ENCODE measurements around the gene KRTAP10-3.

KRTAP10-3 gene

GRCh38 chr21:44544566-44544965, 14.0 kb downstream of the KRTAP10-3 start:
- DNase-seq: no peak

GRCh38 chr21:44542716-44543115, 15.9 kb downstream of the KRTAP10-3 start:
- DNase-seq: no peak

GRCh38 chr21:44540741-44541288, 17.8 kb downstream of the KRTAP10-3 start:
- no peak for DNase-seq

- DNase-seq: no peak
Observed at GRCh38 chr21:44539991-44540666, 18.5 kb downstream of the KRTAP10-3 start, which contains the start of gene KRTAP10-1. Gene KRTAP10-1, minus strand, starts transcription at chr21:44540195. Its CDS starts 45 bp downstream, at chr21:44540150.

DNA sequence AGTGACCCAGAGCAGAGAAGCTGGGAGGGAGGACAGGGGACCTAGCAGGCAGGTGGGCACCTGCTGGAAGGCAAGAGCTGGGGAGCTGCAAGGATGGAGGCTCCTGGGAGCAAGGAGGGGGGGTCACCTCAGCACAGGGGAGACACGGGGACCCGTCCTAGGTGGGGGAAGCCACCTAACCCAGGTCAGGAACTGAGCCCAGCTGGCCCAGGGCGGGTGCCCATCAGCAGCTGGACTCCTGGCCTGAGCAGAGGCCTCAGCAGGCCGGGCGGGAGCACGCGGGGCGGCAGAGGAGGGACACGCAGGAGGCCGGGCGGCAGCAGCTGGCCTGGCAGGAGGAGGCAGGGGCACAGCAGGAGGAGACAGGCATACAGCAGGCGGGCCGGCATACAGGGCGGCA, 19.5 kb downstream of the KRTAP10-3 start:
- no peak for DNase-seq

DNA sequence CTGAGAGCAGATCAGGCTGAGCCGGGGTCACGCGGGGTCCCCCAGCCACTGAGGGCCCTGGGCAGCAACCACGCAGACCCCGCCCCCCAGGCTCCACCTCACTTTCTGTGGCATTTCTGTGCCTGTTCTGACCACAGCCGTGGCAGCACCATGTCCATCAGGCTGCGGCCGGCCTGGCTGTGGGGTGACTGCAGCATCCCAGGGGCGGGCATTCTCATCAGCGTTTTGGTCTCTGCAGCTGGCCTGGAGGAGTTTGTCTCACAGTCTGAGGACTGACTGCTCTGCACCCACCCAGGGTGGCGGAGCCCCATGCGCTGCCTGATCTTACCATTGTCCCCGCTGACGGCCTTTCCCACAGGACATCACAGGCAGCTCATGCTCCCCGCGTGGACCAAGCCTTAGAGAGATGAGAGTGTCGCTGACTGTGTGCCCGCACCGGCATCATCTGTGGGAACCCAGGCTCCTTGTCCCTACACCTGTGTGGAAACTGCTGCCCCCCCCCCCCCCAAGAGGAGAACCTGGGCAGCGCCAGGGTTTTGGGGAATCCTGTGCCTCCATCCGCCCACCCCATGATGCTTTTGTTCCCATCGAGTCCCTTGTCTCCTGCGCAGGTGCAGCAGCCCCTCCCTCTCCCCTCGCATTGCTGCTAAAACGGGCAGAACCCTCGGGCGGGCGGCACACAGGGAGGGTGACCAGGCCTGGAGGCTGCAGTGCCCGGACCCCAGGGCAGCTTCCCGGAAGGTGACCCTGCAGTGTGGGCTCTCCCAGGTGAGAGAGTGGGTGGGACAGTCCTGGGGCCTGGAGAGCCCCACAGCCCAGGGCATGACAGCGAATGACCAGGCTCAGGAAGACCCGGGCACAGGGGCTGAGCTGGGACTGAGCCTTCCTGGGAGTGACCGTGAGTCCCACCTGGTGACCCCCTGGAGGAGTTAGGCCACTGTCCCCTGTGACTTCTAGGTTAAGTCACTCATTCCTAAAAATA, 20.4 kb downstream of the KRTAP10-3 start:
- DNase-seq: no peak

DNA sequence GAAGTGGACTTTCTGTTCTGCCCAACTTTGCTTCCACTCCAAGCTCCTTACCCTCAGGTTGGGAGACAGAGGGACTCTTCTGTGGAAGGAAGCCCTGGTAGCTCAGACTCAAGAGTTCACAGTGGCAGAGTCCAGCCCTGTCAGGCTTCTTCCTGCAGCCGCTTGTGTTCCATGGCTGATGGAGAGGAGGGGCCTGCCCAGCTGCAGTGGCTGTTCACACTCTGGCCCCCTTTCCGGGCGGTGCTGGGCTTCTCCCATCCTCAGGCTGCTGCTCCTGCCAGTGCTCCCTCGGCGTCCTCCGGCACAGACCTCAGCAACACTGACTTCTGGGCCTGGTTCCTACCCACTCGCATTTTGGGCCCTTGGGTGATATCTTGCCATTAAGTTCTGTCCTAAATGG, 22.6 kb downstream of the KRTAP10-3 start:
- DNase-seq: no peak

GRCh38 chr21:44534688-44535087, 23.9 kb downstream of the KRTAP10-3 start:
- DNase-seq: no peak

- DNase-seq: no peak
Observed at GRCh38 chr21:44533891-44534627, 24.5 kb downstream of the KRTAP10-3 start.

- no peak for DNase-seq
Observed at GRCh38 chr21:44533121-44533890, 25.3 kb downstream of the KRTAP10-3 start.

- no peak for DNase-seq
Observed at GRCh38 chr21:44532712-44533111, 25.9 kb downstream of the KRTAP10-3 start.

DNA sequence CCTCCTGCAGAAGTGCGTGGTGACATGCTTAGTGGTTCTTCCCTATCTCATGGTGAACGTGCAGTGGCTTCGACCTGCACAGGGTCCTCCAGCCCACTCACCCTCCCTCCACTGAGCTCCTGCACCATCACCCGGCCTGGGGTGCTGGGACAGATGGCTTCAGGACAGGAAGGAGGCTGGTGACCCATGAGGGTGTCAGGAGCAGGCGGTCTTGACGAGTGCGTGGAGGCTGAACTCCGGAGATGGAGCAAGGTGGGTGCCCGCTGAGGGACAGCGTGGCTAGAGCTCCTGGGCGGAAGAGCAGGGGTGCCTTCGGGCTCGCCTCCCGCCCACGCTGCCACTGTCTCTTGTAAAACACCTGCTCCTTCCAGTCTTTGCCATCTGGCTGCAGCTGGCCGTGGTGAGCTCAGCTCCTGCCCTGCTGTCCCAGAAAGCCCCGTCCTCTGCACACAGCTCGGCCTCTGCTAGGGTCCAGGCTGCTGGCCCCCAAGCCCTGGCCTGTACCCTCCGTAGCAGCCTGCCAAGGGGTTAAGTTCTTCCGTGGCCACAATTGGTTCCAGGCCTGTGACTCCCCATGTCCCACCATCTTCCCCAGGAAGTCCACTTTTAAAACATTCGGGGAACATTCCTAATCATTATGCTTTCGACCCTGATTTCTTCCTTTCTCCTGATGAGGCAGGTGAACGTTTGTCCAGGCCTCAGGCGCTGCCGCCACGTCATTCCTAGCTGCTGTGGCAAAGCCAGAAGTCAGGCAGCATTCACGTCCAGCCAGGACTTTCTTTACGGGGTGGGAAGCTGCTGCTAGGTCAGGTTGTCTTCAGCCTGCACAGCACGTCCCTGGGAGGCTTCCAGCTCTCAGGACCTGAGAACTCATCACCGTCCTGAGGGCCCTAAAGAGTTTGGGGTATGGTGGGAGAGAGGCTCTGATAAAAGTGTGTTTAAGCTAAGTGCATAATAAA, 26.7 kb downstream of the KRTAP10-3 start:
- DNase-seq: no peak

- DNase-seq: no peak
Observed at GRCh38 chr21:44530903-44531605, 27.5 kb downstream of the KRTAP10-3 start.

DNA sequence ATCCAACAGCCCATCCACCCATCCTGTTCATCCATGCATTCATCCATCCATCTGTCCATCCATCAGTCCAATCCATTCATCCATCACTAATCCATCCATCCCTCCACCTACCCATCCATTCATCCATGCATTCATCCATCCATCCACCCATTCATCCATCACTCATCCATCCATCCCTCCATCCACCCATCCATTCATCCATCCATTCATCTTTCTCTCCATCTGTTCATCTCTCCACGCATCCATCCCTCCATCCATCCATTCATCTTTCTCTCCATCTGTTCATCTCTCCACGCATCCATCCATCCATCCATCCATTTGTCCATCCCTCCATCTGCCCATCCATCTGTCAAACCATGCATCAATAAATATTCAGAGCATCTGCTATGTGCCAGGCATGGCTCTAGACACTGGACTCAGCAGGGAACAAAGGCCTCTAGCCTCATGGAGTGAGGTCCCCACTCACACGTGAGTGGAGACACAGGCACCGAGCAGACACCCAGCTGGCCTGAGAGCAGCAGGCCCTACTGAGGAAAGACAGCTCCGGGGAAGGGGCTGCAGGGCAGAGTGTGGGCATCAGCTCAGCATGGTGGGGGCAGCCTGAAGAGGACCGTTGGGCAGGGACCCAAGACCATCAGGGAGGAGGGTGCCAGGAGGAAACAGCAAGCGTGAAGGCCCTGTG, 28.2 kb downstream of the KRTAP10-3 start:
- DNase-seq: no peak

DNA sequence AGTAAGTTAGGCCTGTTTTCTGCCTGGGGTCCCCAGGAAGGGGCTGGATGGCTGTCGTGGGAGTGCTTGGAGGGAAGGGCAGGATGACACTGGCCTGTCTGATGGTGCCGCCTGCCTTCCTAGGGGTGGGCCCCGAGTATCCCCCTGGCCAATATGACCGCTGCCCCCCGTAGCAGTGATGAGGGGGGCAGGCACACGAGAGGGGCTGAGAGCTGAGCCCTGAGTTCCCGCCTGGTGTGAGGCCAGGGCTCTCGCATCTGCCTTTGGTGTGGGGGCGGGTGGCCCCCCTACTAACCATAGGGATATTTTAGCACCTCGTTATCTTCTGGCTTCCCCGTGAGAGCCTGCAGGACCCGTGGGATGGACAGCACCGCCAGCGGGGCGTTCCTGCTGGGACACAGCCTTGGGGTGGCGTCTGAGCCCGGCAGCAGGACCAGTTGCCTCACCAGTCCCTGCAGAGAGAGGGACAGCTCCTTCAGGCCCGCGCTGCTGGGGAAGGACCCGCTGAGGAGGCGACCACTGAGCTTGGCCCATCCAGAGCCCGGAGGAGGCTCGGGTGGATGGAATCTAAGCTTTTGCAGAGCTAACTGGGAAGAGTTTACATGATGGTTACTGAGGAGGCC, 29.0 kb downstream of the KRTAP10-3 start:
- DNase-seq: no peak

GRCh38 chr21:44529011-44529421, 29.6 kb downstream of the KRTAP10-3 start:
- no peak for DNase-seq

DNA sequence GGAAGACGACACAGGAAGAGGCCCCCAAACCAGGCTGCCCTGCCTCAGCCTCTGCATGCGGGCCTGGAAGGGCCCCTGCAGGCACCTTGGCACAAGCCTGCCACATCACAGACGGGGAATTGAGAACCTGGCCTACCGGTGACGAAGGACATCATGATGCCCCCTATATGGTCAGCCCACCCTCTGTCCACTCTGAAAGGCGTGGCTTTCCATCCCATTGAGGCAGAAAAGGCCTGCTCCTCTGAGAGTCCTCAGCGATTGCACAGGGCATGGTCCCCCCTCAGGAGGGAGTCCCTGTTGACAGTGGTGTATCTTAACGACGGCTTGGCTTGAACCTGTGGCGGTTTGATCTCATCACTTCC, 30.0 kb downstream of the KRTAP10-3 start:
- no peak for DNase-seq

- DNase-seq: no peak
Observed at GRCh38 chr21:44527983-44528633, 30.5 kb downstream of the KRTAP10-3 start.
